Activated CD4-positive, alpha-beta T cell treated with anti-CD3 and anti-CD28 coated beads, Interleukin-2, amount 50 U/mL, for 4 hours (primary cell): ENCODE measurements around the gene SFXN5.

Source experiments
- DNase-seq, 2 experiments: peaks; one replicate each; pipeline ENCODE4 v3.0.0-alpha.2; 2020

SFXN5 gene

GRCh38 chr2:72991439-72991725 lies 80.1 kb downstream of the SFXN5 start:
- no peak for DNase-seq

- no peak for DNase-seq
These were observed 80.6 kb downstream of the SFXN5 start for GRCh38 chr2:72990695-72991438.

- DNase-seq = no peak
These were observed 81.5 kb downstream of the SFXN5 start for GRCh38 chr2:72989770-72990556.

GRCh38 chr2:72988726-72989273 lies 82.7 kb downstream of the SFXN5 start:
- DNase-seq = no peak

- no peak for DNase-seq
These were observed 83.5 kb downstream of the SFXN5 start for GRCh38 chr2:72988041-72988440.

- DNase-seq = no peak
These were observed 85.4 kb downstream of the SFXN5 start for GRCh38 chr2:72985891-72986683.

GRCh38 chr2:72985136-72985535 lies 86.4 kb downstream of the SFXN5 start:
- DNase-seq = no peak

- no peak for DNase-seq
These were observed 87.3 kb downstream of the SFXN5 start for GRCh38 chr2:72984172-72984671.

- DNase-seq = no peak
These were observed 87.9 kb downstream of the SFXN5 start for GRCh38 chr2:72983500-72984161.

GRCh38 chr2:72982781-72983499 lies 88.6 kb downstream of the SFXN5 start:
- no peak for DNase-seq

- no peak for DNase-seq
These were observed 89.3 kb downstream of the SFXN5 start for GRCh38 chr2:72982219-72982618.

- no peak for DNase-seq
These were observed 90.0 kb downstream of the SFXN5 start for GRCh38 chr2:72981536-72981935.

GRCh38 chr2:72980535-72981217 lies 90.8 kb downstream of the SFXN5 start:
- no peak for DNase-seq

- no peak for DNase-seq
These were observed 91.6 kb downstream of the SFXN5 start for GRCh38 chr2:72979896-72980295.

GRCh38 chr2:72975017-72975416 lies 96.5 kb downstream of the SFXN5 start:
- DNase-seq = no peak

GRCh38 chr2:72974436-72974754 lies 97.1 kb downstream of the SFXN5 start:
- no peak for DNase-seq

- DNase-seq = peak in 1 of 2 experiments; percentile 7
These were observed 97.7 kb downstream of the SFXN5 start for GRCh38 chr2:72973566-72974435.

- DNase-seq = no peak
These were observed 98.4 kb downstream of the SFXN5 start for GRCh38 chr2:72973137-72973535.

GRCh38 chr2:72972352-72973136 lies 99.0 kb downstream of the SFXN5 start:
- no peak for DNase-seq

- no peak for DNase-seq
These were observed 100.5 kb downstream of the SFXN5 start for GRCh38 chr2:72971036-72971435.
